Thyroid gland (tissue), 4 donors: ENCODE data around the gene GPRC5A. TPM values are rescaled to one million over a fixed set of nuclear protein-coding genes. Genes with fewer than 3 reads are reported as not detected.

Experiments used
- DNase-seq, 2 donors: peaks; one replicate each; pipeline ENCODE4 v3.0.0-alpha.2; 2019
- H3K27ac ChIP-seq, 3 donors: fragments of 200-600 bp; sonication (generic); 1 replicate in 2 of 3; 2 replicates in 1 of 3; pipeline ENCODE4 v1.5.1; 2016 to 2019; ENCODE audit warnings: mild to moderate bottlenecking in 1 of 3, moderate library complexity in 1 of 3
- H3K27me3 ChIP-seq: fragments of 200-600 bp; sonication (generic); one replicate; pipeline ENCODE4 v1.5.1; 2019
- H3K36me3 ChIP-seq, 2 donors: fragments of 200-600 bp; sonication (generic); one replicate each; pipeline ENCODE4 v1.5.1; 2016 to 2019
- H3K4me1 ChIP-seq, 2 donors: fragments of 200-600 bp; sonication (generic); one replicate each; pipeline ENCODE4 v1.5.1; 2017 to 2019
- H3K4me3 ChIP-seq, 3 donors: fragments of 200-600 bp; sonication (generic); replicated peaks in 1 of 3; 1 replicate in 2 of 3; 2 replicates in 1 of 3; pipeline ENCODE4 v1.5.1; 2016; ENCODE audit warnings: mild to moderate bottlenecking in 1 of 3
- H3K9me3 ChIP-seq: fragments of 200-600 bp; sonication (generic); one replicate; pipeline ENCODE4 v1.5.1; 2017
- CTCF ChIP-seq, 6 experiments: fragments of 200-600 bp in 3 of 6; fragments of 450-650 bp in 3 of 6; sonication (generic) in 3 of 6; IDR thresholded peaks; one replicate each; pipeline ENCODE4 v1.5.1; 2016 to 2019; ENCODE audit warnings: antibody characterized with exemption in 6 of 6, mild to moderate bottlenecking in 2 of 6, inconsistent platforms in 1 of 6, moderate library complexity in 1 of 6
- POLR2A ChIP-seq, 2 donors: fragments of 450-650 bp; IDR thresholded peaks; one replicate each; pipeline ENCODE4 v1.6.1; 2017; ENCODE audit warnings: antibody characterized with exemption in 2 of 2, mild to moderate bottlenecking in 2 of 2, moderate library complexity in 1 of 2
- WGBS, 2 donors: methylation state at CpG; one replicate each; pipeline ENCODE4 v1.1.5; 2017; 5-methylcytosine and 5-hydroxymethylcytosine counted together
- intact Hi-C: fragments of 100-400 bp; cut with DNase I; formaldehyde crosslinking; loops from one replicate; pipeline ENCODE4 v1.15.1; 2023
- total RNA-seq, 4 donors: library from RNA; depleted of rRNA; stranded (reverse); fragments of >200 nt; gene quantifications; one replicate each; pipeline ENCODE4 v1.2.3, GENCODE V29; 2016

GPRC5A gene
- total RNA-seq, 4 donors from 2014 or later = 107 to 207 (median 128) TPM

DNA sequence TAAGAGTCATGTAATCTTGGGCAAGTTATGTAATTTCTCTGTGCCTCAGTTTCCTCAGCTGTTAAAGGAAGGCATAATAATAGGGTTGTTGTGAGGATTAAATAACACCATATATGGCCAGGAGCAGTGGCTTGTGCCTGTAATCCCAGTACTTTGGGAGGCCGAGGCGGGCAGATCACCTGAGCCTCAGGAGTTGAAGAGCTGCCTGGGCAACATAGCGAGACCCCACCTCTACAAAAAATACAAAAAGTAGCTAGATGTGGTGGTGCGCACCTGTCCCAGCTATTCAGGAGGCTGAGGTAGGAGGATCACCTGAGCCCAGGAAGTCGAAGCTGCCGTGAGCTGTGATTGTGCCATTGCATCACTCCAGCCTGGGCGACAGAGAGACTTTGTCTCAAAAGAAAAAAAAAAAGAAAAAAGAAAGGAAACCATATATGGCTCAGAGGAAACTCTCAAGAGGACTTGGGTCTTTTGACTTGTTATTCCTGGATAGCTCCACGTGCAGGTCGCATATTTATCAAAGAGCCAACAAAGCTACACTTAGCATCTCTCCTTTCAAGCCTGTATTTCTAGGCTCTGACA, 6.9 kb downstream of the GPRC5A start:
- DNase-seq = no peak
- no peaks in the 10 kb centered on the region for H3K27me3 ChIP-seq
- 70 to 72% methylated on average over 9 of the region's 9 CpGs for WGBS, 2 donors
- intact Hi-C loops = loop anchor here (10.0 kb wide), 1 partner anchor 173 kb away; no protein-coding TSS in a partner anchor
- peaks cover 50 to 66% of the 10 kb centered on the region in 2 donors for H3K4me1 ChIP-seq
- no peak overlapping the region for H3K4me3 ChIP-seq
- no peaks in the 10 kb centered on the region for H3K36me3 ChIP-seq
- TF ChIP-seq POLR2A (IDR thresholded peaks at IDR 0.05) = no peak
- TF ChIP-seq CTCF (IDR thresholded peaks at IDR 0.05) = no peak
- no peaks in the 10 kb centered on the region for H3K9me3 ChIP-seq
- H3K27ac ChIP-seq = peak overlapping the region; percentile 47 to 92 (median 82)

DNA sequence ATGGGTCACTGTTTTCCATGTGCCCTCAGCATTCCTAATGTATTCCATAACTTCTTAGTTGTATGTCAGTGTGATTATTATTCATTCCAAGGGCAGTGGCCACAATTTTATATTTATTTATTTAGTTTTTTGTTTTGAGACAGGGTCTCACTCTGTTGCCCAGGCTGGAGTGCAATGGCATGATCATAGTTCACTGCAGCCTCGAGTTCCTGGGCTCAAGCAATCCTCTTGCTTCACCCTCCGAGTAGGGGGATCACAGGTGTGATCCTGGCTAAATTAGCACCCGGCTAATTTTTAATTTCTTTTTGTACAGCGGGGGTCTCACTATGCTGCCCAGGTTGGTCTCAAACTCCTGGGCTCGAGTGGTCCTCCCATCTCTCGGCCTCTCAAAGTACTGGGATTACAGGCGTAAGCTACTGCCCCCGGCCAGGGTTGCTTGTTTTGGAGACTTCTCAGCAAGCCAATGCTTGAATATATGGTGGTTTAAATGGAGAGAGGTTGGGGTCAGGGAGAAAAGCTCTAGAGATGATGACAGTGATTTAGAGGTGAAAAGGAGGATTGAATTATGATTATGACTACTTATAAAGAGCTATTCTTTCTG, 7.6 kb downstream of the GPRC5A start:
- intact Hi-C loops = loop anchor here (10.0 kb wide), 1 partner anchor 174 kb away; no protein-coding TSS in a partner anchor
- TF ChIP-seq POLR2A (IDR thresholded peaks at IDR 0.05) = no peak
- TF ChIP-seq CTCF (IDR thresholded peaks at IDR 0.05) = no peak
- no peak overlapping the region for H3K4me3 ChIP-seq
- no peak for DNase-seq
- H3K4me1 ChIP-seq = peaks cover 42 to 72% of the 10 kb centered on the region in 2 donors
- H3K27ac ChIP-seq = peak overlapping the region; percentile 82 to 92 (median 82)
- WGBS, 2 donors = 84 to 94% methylated on average over 8 of the region's 8 CpGs
- no peaks in the 10 kb centered on the region for H3K9me3 ChIP-seq
- H3K27me3 ChIP-seq = no peaks in the 10 kb centered on the region
- no peaks in the 10 kb centered on the region for H3K36me3 ChIP-seq

DNA sequence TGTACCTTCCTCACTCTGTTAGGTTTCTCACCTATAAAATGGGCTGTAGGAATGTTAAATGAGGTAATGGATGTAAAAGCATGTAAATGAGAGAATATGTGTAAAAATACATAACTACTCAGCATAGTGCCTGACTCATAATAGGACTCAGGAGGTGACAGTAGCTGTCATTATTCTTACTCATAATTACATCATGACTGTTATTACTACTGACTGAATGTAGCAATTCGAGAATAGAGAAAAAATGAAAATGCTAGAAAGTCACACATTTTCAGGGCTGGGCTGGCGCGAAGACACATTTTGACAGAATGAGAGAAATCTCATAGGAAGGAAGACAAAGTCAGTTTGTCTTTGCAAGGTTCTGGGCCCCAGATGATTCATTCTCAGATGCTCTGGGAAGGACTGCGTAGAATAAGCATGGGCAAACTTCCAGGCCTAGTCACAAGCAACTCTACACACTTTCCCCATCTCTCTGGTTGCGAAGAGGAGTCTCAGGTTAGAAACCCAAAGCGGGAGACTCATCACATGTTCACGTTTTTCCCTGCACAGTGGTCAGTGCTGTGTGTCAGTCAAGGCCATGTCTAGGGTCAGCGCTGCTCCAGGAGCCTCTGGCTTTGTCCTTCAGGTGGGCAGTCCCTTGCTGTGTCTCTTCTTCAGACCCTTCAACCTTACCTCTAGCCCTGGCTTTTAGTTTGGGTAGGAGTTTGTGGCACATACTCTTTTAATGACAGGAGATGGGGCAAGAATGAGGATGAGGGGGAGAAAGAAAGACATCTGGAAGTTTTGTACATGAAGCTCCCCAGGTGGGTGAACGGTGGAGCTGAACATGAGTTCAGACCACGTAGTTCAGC, 8.4 kb downstream of the GPRC5A start:
- TF ChIP-seq POLR2A (IDR thresholded peaks at IDR 0.05) = peak in 1 of 2 donors; percentile 55
- TF ChIP-seq CTCF (IDR thresholded peaks at IDR 0.05) = no peak
- H3K9me3 ChIP-seq = no peaks in the 10 kb centered on the region
- WGBS, 2 donors = 46 to 63% methylated on average over 10 of the region's 10 CpGs
- peak; percentile 67 to 69 for DNase-seq
- intact Hi-C loops = loop anchor here (10.0 kb wide), 1 partner anchor 175 kb away; no protein-coding TSS in a partner anchor
- peaks cover 41 to 72% of the 10 kb centered on the region in 2 donors for H3K4me1 ChIP-seq
- H3K27me3 ChIP-seq = no peaks in the 10 kb centered on the region
- H3K27ac ChIP-seq = peak overlapping the region; percentile 82 to 92 (median 82)
- no peaks in the 10 kb centered on the region for H3K36me3 ChIP-seq
- peak overlapping the region in 1 of 3 donors; percentile 6 for H3K4me3 ChIP-seq

- H3K27ac ChIP-seq = peak overlapping the region; percentile 82 to 92 (median 82)
- intact Hi-C loops = no loop called here
- H3K4me1 ChIP-seq = peaks cover 41 to 67% of the 10 kb centered on the region in 2 donors
- TF ChIP-seq CTCF (IDR thresholded peaks at IDR 0.05) = no peak
- TF ChIP-seq POLR2A (IDR thresholded peaks at IDR 0.05) = no peak
- H3K4me3 ChIP-seq = no peak overlapping the region
- WGBS, 2 donors = 55 to 70% methylated on average over 2 of the region's 2 CpGs
- no peaks in the 10 kb centered on the region for H3K36me3 ChIP-seq
- no peak for DNase-seq
- no peaks in the 10 kb centered on the region for H3K27me3 ChIP-seq
- no peaks in the 10 kb centered on the region for H3K9me3 ChIP-seq
Measured at GRCh38 chr12:12900786-12901157, 9.4 kb downstream of the GPRC5A start.
